Stimulated activated CD4-positive, alpha-beta T cell treated with anti-CD3 and anti-CD28 coated beads, Interleukin-4, amount 100 ng/mL, for 24 hours (primary cell): ENCODE results near the gene GHR.

Experiments used
- DNase-seq: peaks from one replicate; pipeline ENCODE4 v3.0.0-alpha.2; 2020

Gene GHR

GRCh38 chr5:42518595-42519221 lies 95.5 kb downstream of the GHR start:
- DNase-seq, result no peak

GRCh38 chr5:42520203-42520602 lies 97.0 kb downstream of the GHR start:
- no peak for DNase-seq

GRCh38 chr5:42520957-42521356 lies 97.7 kb downstream of the GHR start:
- no peak for DNase-seq

- DNase-seq, result no peak
Measured at GRCh38 chr5:42521406-42521805, 98.2 kb downstream of the GHR start.

- no peak for DNase-seq
Measured at GRCh38 chr5:42522783-42523182, 99.5 kb downstream of the GHR start.

GRCh38 chr5:42526179-42526578 lies 102.9 kb downstream of the GHR start:
- no peak for DNase-seq

DNA sequence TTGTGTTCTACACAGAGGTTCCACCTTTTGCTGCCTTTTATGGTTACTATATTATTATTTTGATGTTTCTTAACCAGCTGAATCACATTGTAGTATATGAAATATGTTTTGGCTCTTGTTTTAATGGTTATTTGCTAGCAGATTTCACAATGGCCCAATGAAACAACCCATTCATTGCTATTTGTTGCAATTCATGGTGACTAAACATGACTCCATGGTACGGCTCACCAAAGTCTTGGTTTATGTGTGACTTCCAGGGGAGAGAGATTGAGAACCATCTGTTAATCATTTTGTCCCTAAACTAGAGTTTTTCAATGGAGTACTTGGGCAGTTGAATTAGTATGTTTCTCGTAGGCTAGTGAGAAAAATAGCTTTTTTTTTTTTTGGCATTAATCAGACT lies 108.4 kb downstream of the GHR start:
- no peak for DNase-seq

GRCh38 chr5:42542106-42542505 lies 118.9 kb downstream of the GHR start:
- no peak for DNase-seq

DNA sequence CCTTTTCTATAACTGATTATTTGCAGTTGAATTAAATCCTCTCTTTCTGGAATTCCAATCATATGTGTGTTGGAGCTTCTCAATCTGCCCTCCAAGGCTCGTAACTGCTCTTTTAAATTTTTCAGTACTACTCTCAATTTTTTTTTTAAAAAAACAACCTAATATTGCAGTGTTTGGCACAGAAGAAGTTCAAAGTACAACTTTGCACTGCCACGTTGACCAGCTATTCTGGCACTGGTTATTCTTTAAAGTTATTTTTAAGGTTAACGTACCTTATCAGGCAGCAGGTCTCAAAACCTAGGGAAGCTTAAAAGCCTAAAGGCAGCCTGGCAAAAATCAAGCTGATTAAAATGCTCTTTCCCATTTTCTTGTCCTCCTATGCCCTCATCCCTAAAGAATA lies 120.5 kb downstream of the GHR start:
- DNase-seq, result no peak

DNA sequence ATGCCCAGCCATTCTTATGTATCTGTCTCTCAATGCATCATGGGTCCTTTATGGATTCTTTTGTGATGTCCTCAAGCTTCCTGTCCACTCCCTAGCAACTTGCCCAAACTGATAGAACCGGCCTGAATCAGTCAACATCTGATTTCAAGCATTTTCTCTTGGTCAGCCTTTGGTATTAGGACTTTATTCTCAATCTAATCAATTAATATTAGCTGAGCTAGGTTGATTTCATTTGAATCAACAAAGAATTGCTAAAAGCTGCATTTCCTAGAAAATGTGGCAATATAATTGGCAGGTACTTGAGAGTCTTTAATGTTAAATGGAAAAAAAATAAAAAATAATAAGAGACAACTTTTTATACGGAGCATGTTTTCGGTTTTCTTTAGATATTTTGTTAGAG lies 121.8 kb downstream of the GHR start:
- DNase-seq, result no peak

GRCh38 chr5:42547141-42547540 lies 123.9 kb downstream of the GHR start:
- DNase-seq, result no peak

- DNase-seq, result no peak
Measured at GRCh38 chr5:42547894-42548293, 124.7 kb downstream of the GHR start.

- no peak for DNase-seq
Measured at GRCh38 chr5:42552597-42552996, 129.4 kb downstream of the GHR start.

DNA sequence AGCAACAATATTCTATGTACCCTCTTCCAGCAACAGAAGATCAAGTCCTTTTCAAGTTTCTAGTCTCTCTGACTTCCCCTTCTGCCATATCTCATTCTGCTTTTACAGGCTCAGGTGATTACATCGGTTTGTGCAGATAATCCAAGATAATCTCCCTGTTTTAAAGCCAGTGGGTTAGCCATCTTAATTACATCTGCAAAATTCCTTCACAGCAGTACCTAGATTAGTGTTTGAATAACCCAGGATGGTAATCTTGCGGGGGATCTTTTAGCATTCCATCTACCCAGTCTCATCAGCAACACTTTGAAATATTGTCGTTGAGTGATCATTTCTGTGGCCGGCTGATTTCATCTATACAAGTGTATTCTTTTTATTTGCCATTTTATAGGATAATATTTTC lies 130.2 kb downstream of the GHR start:
- no peak for DNase-seq

DNA sequence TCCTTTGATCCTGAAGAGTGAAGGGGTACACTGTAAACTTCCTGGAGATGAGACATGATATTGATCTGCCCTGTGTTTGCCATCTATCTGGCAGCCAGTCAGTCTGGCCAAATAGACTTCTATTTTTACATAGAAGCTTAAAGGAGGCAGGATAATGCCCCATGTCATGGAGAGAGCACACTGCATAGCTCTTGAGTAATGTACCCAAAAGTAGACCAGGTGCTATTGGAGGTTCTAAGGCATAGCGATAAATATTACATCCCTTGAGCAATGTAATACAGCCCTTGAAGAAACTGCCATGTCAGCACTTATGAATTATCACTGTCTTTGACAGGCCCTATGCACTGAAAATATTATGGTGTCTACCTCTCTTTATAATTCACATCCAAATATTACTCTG lies 131.8 kb downstream of the GHR start:
- no peak for DNase-seq

DNA sequence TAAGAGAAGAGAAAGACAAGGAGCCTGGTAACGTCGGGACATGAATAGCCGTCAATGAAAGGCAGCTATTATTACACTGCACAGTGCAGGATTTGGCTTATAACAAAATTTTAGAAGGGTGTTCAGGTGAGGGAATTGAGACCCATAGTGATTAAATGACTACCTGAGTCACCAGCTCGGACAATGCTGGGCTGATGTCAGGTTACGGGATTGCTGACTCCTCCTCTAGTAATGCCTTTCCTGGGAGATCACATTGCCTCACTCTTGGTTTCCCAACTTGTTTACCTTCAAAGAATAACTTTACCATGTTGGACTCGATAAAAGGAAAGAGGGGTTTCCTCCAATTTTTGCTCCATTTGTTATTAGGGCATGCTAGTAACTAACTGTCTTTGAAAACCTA lies 132.6 kb downstream of the GHR start:
- no peak for DNase-seq

DNA sequence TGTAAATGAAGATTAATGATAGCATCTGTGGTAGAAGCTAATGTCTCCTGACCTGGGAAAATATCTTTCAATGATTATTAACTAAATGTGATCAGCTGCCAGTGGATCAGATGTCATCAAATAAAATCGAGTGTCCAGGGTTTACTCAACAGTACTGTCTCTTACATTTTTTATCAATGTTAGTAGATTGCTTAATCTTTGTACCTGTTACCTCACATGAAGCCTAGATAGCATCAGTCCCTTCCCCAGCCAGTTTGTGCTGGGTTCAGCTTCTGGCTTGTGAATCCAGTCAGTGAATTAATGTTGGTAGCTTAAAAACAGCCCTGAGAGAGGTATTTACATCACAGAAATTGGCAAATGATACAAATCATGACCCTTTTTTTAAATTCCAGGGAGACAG lies 134.4 kb downstream of the GHR start:
- no peak for DNase-seq

DNA sequence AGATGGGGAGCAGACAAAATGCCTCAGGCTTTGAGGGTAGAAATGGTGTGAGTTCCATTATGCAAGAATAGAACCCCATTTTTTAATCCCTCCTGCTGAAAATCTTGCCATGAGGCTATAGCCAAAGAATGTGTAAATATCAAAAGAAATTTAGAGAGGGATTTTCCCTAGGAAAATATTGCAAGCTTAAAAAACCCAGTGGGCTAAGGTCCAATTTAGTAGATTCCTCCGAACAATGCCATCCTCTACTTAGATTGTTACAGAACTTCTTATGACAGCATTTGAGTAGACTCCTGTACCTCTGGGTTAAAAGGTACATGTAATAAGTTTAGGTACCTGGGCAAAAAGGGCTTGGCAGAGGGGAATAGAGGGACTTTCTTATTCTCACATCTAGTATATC lies 138.4 kb downstream of the GHR start:
- DNase-seq, result no peak

GRCh38 chr5:42564689-42565356 lies 141.6 kb downstream of the GHR start:
- DNase-seq, result no peak

- DNase-seq, result no peak
Measured at GRCh38 chr5:42566652-42567295, 143.5 kb downstream of the GHR start.

DNA sequence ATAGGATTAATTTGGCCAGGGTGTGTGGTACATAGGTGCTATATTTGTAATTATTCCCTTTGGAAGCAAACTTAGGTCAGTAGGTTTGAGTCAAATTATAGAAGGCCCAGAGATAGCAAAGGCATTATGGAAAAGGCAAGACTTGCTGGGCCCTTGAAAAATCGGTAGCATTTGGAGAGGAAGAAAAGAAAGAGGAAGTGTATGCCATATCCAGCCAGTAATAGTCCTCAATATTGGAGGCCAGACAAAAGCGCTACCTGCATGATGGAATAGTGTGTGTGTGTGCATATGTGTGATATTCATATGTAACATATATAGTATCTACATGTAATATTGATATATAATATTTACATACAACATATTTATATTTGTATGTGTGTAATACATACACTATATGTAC lies 146.1 kb downstream of the GHR start:
- DNase-seq, result no peak

DNA sequence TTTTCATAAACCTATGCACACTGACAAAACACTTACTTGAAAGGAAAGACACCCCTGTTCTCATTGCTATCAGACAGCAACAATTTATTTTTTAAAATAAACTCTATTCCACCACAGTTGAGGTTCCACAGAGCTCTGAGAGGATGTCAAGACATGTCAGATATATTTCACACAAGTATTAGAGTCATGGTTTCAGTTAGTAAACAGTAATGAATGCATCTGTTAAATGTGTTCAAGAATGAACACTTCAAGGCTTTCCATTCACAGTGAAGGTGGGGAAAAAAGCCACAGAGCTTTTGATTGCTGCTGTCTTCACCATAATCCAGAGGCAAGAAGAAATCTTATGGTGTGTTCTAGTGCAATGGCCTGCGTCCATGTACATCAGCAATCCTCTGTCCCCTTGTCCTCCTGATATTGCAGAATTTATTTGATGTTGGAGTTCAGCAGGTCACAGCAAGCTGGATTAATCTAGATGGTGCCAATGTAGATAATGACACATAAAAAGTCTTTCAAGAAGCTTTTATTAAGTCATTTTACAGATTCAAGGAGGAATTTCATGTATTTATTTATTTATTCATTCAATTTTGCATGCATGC lies 146.8 kb downstream of the GHR start:
- no peak for DNase-seq

DNA sequence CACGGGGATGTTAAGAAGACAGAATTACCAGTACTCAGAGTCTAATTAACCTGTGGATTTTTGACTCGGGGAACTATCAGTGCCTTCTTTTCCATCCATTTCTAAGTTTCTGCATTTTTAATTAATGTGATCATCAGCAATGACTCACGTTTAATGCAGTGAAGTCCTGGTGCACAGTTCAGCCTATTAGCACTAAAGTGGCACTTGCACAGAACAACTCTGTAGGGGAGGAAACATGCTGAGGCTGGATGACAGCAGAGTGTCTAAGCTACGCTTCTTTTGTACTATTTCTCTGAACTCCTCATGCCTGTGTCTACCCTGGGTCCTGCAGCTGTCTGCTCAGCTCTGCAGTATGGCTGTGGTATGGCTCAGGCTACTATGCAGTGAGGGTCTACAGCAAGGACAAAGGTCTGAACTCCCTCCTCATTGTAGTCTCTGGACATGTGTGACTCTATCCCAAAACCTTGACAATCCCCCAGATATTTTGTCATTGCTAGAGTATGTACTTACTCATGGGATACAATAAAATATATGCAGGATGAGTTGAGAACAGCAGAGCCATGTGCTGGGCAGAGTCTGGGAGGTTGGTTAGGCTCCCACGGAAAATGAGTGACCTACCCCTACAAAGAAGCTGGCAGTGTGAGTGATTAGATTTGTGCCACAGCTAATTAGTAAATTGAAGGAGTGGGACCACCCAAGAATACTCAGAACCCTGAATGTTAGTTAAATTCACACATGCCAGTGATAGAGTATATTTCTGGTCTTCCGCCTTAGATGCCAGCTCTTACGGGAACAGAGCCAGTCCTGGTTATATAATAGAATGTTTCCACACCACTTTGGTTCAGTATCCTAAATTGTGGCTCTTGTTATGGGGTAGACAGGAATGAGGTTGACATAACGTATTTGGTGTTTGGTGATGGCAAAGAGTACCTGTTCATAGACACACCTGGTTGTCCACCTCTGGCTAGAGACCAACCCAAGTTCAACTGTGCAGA lies 148.0 kb downstream of the GHR start:
- DNase-seq, result no peak
